Body of pancreas (tissue), 4 donors: ENCODE measurements around the gene PFKFB1. TPM values are rescaled to one million over a fixed set of nuclear protein-coding genes. Genes with fewer than 3 reads are reported as not detected.

Experiments
- ATAC-seq: fragments of 150-250 bp; one replicate; pipeline ENCODE4 v1.9.1; 2016
- DNase-seq, 4 donors: peaks; one replicate each; pipeline ENCODE4 v3.0.0-alpha.2; 2019
- H3K27ac ChIP-seq, 4 donors: fragments of 200-600 bp; sonication (generic); 1 replicate in 3 of 4; 2 replicates in 1 of 4; pipeline versions ENCODE4 v1.5.1 to v1.6.1; 2016 to 2019; ENCODE audit warnings: mild to moderate bottlenecking in 1 of 4, mixed read lengths in 1 of 4, moderate library complexity in 1 of 4
- H3K27me3 ChIP-seq, 2 donors: fragments of 200-600 bp; sonication (generic); one replicate each; pipeline ENCODE4 v1.6.0; 2016; ENCODE audit warnings: mild to moderate bottlenecking in 1 of 2
- H3K36me3 ChIP-seq, 2 donors: fragments of 200-600 bp; sonication (generic); replicated peaks in 1 of 2; 2 replicates each; pipeline ENCODE4 v1.5.1; 2016; ENCODE audit warnings: low read depth in 2 of 2; ENCODE audit not compliant: insufficient read depth in 1 of 2
- H3K4me1 ChIP-seq: fragments of 200-600 bp; sonication (generic); one replicate; pipeline ENCODE4 v1.6.0; 2016
- H3K4me3 ChIP-seq, 2 donors: fragments of 200-600 bp; sonication (generic); 1 replicate in 1 of 2; 2 replicates in 1 of 2; pipeline ENCODE4 v1.5.1; 2016 to 2019
- H3K9me3 ChIP-seq, 3 donors: fragments of 200-600 bp; sonication (generic); 1 replicate in 2 of 3; 2 replicates in 1 of 3; pipeline ENCODE4 v1.5.1; 2016
- POLR2A ChIP-seq, 3 donors: fragments of 450-650 bp; IDR thresholded peaks; one replicate each; pipeline ENCODE4 v1.6.1; 2016; ENCODE audit warnings: antibody characterized with exemption in 3 of 3, mild to moderate bottlenecking in 2 of 3
- WGBS, 2 donors: methylation state at CpG; one replicate each; pipeline ENCODE4 v1.1.5; 2017; 5-methylcytosine and 5-hydroxymethylcytosine counted together
- intact Hi-C: fragments of 100-400 bp; cut with DNase I; formaldehyde crosslinking; loops from one replicate; pipeline ENCODE4 v1.15.1; 2023
- total RNA-seq, 2 donors: library from RNA; depleted of rRNA; stranded (reverse); fragments of >200 nt; gene quantifications; one replicate each; pipeline ENCODE4 v1.1.0, GENCODE V29; 2016
- TF ChIP-seq, protein P1 (sequence below), 7 experiments: fragments of 450-650 bp in 4 of 7; fragments of 200-600 bp in 3 of 7; sonication (generic) in 3 of 7; IDR thresholded peaks; one replicate each; pipeline ENCODE4 v1.5.1; 2016 to 2019; ENCODE audit warnings: antibody characterized with exemption in 7 of 7

The PFKFB1 gene
- total RNA-seq, 2 donors from 2014 or later = 1.0 to 2.3 TPM

DNA sequence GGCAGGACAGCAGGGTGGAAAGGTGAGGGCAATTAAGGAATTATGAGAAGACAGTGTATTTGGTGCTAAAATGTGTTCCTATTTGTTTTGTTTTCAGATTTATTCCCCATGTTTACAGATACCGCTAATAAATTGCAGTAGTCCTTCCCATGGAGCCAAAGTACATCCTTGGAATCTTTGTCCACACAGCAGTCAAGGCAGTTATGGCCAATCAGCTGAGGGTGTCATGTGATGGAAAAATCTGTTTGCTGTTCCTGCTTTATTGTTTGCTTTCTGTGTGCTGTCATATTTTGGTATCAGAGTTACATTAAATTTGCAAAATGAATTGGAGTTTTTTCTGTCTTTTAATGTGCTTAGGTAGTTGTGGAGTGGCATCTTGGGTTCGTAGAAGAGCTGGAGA is 62.9 kb downstream of the PFKFB1 start:
- Histone ChIP-seq H3K36me3 (no peaks in the 10 kb centered on the region), H3K27me3 (no peaks in the 10 kb centered on the region), H3K9me3 (no peaks in the 10 kb centered on the region), H3K4me3 (no peak overlapping the region), H3K4me1 (no peaks in the 10 kb centered on the region), H3K27ac (no peak overlapping the region)
- TF ChIP-seq, protein P1, sequence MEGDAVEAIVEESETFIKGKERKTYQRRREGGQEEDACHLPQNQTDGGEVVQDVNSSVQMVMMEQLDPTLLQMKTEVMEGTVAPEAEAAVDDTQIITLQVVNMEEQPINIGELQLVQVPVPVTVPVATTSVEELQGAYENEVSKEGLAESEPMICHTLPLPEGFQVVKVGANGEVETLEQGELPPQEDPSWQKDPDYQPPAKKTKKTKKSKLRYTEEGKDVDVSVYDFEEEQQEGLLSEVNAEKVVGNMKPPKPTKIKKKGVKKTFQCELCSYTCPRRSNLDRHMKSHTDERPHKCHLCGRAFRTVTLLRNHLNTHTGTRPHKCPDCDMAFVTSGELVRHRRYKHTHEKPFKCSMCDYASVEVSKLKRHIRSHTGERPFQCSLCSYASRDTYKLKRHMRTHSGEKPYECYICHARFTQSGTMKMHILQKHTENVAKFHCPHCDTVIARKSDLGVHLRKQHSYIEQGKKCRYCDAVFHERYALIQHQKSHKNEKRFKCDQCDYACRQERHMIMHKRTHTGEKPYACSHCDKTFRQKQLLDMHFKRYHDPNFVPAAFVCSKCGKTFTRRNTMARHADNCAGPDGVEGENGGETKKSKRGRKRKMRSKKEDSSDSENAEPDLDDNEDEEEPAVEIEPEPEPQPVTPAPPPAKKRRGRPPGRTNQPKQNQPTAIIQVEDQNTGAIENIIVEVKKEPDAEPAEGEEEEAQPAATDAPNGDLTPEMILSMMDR (IDR thresholded peaks at IDR 0.05) = no peak
- no peak for TF ChIP-seq POLR2A (IDR thresholded peaks at IDR 0.05)
- DNase-seq (no peak), ATAC-seq (no peak)
- intact Hi-C loops = no loop called here
- 75 to 80% methylated on average over 2 of the region's 2 CpGs for WGBS, 2 donors

DNA sequence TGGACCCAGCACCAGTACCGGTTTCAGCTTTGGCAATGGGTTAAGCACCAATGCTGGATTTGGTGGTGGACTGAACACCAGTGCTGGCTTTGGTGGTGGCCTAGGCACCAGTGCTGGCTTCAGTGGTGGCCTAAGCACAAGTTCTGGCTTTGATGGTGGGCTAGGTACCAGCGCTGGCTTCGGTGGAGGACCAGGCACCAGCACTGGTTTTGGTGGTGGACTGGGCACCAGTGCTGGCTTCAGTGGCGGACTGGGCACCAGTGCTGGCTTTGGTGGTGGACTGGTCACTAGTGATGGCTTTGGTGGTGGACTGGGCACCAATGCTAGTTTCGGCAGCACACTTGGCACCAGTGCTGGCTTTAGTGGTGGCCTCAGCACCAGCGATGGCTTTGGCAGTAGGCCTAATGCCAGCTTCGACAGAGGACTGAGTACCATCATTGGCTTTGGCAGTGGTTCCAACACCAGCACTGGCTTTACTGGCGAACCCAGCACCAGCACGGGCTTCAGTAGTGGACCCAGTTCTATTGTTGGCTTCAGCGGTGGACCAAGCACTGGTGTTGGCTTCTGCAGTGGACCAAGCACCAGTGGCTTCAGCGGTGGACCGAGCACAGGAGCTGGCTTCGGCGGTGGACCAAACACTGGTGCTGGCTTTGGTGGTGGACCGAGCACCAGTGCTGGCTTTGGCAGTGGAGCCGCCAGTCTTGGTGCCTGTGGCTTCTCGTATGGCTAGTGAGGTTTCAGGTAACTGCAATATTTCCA is 63.5 kb downstream of the PFKFB1 start:
- DNase-seq = no peak
- no peaks in the 10 kb centered on the region for H3K9me3 ChIP-seq
- H3K4me1 ChIP-seq = no peaks in the 10 kb centered on the region
- TF ChIP-seq POLR2A (IDR thresholded peaks at IDR 0.05) = no peak
- TF ChIP-seq, protein P1 (IDR thresholded peaks at IDR 0.05) = no peak
- H3K4me3 ChIP-seq = no peak overlapping the region
- H3K27me3 ChIP-seq = no peaks in the 10 kb centered on the region
- 84 to 100% methylated on average over 1 to 7 of the region's 17 CpGs for WGBS, 2 donors
- no peak overlapping the region for H3K27ac ChIP-seq
- intact Hi-C loops = no loop called here
- no peaks in the 10 kb centered on the region for H3K36me3 ChIP-seq
- no peak for ATAC-seq

DNA sequence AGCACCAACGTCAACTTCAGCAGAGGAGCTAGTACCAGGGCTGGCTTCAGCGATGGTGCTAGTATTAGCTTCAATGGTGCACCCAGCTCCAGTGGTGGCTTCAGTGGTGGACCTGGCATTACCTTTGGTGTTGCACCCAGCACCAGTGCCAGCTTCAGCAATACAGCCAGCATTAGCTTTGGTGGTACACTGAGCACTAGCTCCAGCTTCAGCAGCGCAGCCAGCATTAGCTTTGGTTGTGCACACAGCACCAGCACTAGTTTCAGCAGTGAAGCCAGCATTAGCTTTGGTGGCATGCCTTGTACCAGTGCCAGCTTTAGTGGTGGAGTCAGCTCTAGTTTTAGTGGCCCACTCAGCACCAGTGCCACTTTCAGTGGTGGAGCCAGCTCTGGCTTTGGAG is 65.1 kb downstream of the PFKFB1 start:
- Histone ChIP-seq H3K27me3 (no peaks in the 10 kb centered on the region), H3K27ac (no peak overlapping the region), H3K4me1 (no peaks in the 10 kb centered on the region), H3K9me3 (no peaks in the 10 kb centered on the region), H3K4me3 (no peak overlapping the region), H3K36me3 (no peaks in the 10 kb centered on the region)
- no peak for ATAC-seq
- no peak for DNase-seq
- WGBS, 2 donors = 80 to 90% methylated on average over 1 to 3 of the region's 3 CpGs
- TF ChIP-seq, protein P1 (IDR thresholded peaks at IDR 0.05) = no peak
- TF ChIP-seq POLR2A (IDR thresholded peaks at IDR 0.05) = no peak
- intact Hi-C loops = no loop called here

DNA sequence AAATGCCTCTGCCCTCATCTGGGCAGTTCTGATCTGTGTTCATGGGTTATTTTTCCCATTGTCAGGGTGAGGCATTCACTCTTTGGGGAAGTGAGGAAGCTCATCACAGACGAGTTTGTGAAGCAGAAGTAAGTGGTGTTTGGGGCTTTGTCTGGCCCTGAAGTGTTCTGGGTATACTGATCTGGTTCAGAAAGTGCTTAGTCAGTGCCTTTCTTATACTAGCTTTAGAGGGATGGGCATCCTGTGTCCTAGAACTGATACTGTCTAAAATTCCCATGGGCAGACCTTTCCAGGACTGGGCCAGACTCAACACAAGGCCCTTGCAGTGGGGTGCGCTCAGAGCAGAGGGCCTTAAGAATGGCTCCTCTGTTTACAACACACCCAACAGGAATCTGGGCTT is 67.0 kb downstream of the PFKFB1 start:
- DNase-seq = no peak
- ATAC-seq = no peak
- intact Hi-C loops = no loop called here
- H3K36me3 ChIP-seq = no peaks in the 10 kb centered on the region
- H3K4me1 ChIP-seq = no peaks in the 10 kb centered on the region
- WGBS, 2 donors = 40 to 50% methylated on average over 1 of the region's 2 CpGs
- H3K27me3 ChIP-seq = no peaks in the 10 kb centered on the region
- TF ChIP-seq POLR2A (IDR thresholded peaks at IDR 0.05) = no peak
- TF ChIP-seq, protein P1 (IDR thresholded peaks at IDR 0.05) = no peak
- H3K4me3 ChIP-seq = no peak overlapping the region
- H3K27ac ChIP-seq = no peak overlapping the region
- H3K9me3 ChIP-seq = no peaks in the 10 kb centered on the region

DNA sequence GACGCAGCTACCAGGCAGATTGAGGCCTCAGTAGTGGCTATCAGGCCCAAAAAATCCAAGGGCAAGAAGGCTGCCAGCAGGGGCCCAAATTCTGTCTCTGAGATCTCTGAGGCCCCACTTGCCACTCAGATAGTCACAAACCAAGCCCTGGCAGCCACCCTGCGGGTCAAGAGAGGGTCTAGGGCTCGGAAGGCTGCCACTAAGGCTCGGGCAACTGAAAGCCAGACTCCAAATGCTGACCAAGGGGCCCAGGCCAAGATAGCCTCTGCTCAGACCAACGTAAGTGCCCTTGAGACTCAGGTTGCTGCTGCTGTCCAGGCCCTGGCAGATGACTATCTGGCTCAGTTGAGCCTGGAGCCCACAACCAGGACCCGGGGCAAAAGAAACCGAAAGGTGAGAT is 70.6 kb downstream of the PFKFB1 start:
- H3K27me3 ChIP-seq = no peaks in the 10 kb centered on the region
- intact Hi-C loops = no loop called here
- ATAC-seq = no peak
- TF ChIP-seq POLR2A (IDR thresholded peaks at IDR 0.05) = no peak
- TF ChIP-seq, protein P1 (IDR thresholded peaks at IDR 0.05) = no peak
- WGBS, 2 donors = 75 to 81% methylated on average over 3 to 4 of the region's 7 CpGs
- DNase-seq = no peak
- H3K4me1 ChIP-seq = no peaks in the 10 kb centered on the region
- H3K9me3 ChIP-seq = no peaks in the 10 kb centered on the region
- H3K36me3 ChIP-seq = no peaks in the 10 kb centered on the region
- no peak overlapping the region for H3K27ac ChIP-seq
- H3K4me3 ChIP-seq = no peak overlapping the region
